Stimulated activated CD4-positive, alpha-beta T cell treated with anti-CD3 and anti-CD28 coated beads, Interleukin-1b, Interleukin-23, amount 100 ng/mL, for 4 hours (primary cell): Measurements from ENCODE around the gene SMIM8.

Experiments used
- DNase-seq, 2 donors: peaks; one replicate each; pipeline ENCODE4 v3.0.0-alpha.2; 2020; ENCODE audit warnings: low read depth in 2 of 2

Gene SMIM8

DNA sequence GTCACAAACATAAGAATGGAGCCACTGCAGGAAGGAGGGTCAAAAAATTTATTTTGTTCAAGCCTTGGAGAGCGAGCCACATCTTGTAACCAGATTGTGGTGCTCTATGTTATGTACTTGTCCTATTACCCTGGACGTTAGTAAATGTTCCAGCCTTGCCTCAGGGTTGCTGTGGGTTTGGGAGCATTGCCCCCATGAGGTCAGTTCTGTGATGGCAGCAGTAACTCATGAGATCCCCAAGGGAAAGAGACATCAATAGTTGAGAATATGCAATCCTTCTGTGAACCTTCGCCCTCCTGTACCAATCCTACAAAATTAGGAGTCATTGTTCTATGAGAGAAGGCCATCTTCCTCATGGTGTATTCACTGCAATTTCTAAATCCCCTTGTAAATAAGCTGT is 68.9 kb downstream of the SMIM8 start:
- no peak for DNase-seq
